Measurements from ENCODE around the gene COX4I1. TPM values are rescaled to one million over a fixed set of nuclear protein-coding genes. Genes with fewer than 3 reads are reported as not detected.

Gene COX4I1
- total and polyA plus RNA-seq, 9 of the 15 experiments (the other 6 are each of a cell fraction or from before 2014, with no cell fraction given), result 651 to 2,356 (median 1,032) TPM

- no peak for TF ChIP-seq ZBTB9 (CRISPR knock-in tag; IDR thresholded peaks at IDR 0.05)
- TF ChIP-seq RBM15 (IDR thresholded peaks at IDR 0.05; ENCODE audit: insufficient read depth, low read length), result no peak
- TF ChIP-seq E2F6 (IDR thresholded peaks at IDR 0.05; ENCODE audit: borderline replicate concordance in 1 of 2, extremely low read depth in 1 of 2, insufficient read depth in 1 of 2, insufficient read length in 1 of 2, low read depth in 1 of 2, low read length in 1 of 2, poor library complexity in 1 of 2, severe bottlenecking in 1 of 2), result no peak
- peak; percentile 42 for TF ChIP-seq HNRNPLL (IDR thresholded peaks at IDR 0.05; ENCODE audit: low read depth, low read length, poor library complexity, severe bottlenecking)
- TF ChIP-seq CHD4 (IDR thresholded peaks at IDR 0.05; ENCODE audit: insufficient read depth, insufficient replicate concordance, low read depth, low read length, poor library complexity, severe bottlenecking), result no peak
- TF ChIP-seq EWSR1 (IDR thresholded peaks at IDR 0.05; ENCODE audit: borderline replicate concordance, low read depth, partially characterized antibody), result no peak
- peak; percentile 74; the same call in 1 of the 2 replicates for TF ChIP-seq PHF8 (IDR thresholded peaks at IDR 0.05; ENCODE audit: borderline replicate concordance, low read length)
- no peak for TF ChIP-seq BCLAF1 (IDR thresholded peaks at IDR 0.05; ENCODE audit: borderline replicate concordance in 1 of 2, control insufficient read depth in 1 of 2, low read depth in 2 of 2, low read length in 1 of 2)
- no peak for TF ChIP-seq POLR2AphosphoS5 (IDR thresholded peaks at IDR 0.05; ENCODE audit: control insufficient read depth, insufficient read depth, low read depth, low read length)
- no peak for TF ChIP-seq CCNT2 (IDR thresholded peaks at IDR 0.05; ENCODE audit: borderline replicate concordance, extremely low read depth, insufficient read length, low read depth, low read length)
- no peak for TF ChIP-seq JUN (IDR thresholded peaks at IDR 0.05; ENCODE audit: borderline replicate concordance, low read depth, low read length)
- TF ChIP-seq JUN (CRISPR knock-in tag; IDR thresholded peaks at IDR 0.05; ENCODE audit: borderline replicate concordance), result no peak; the same call in 1 of the 2 replicates
- no peak for TF ChIP-seq NFE2 (IDR thresholded peaks at IDR 0.05; ENCODE audit: low read depth)
- no peak for TF ChIP-seq ETV5 (CRISPR knock-in tag; IDR thresholded peaks at IDR 0.05; ENCODE audit: low read depth)
- no peak for TF ChIP-seq MBD2 (IDR thresholded peaks at IDR 0.05; ENCODE audit: borderline replicate concordance, low read depth)
- no peak for TF ChIP-seq THAP12 (CRISPR knock-in tag; IDR thresholded peaks at IDR 0.05)
- TF ChIP-seq SMARCA4 (IDR thresholded peaks at IDR 0.05), result no peak
- TF ChIP-seq KAT8 (IDR thresholded peaks at IDR 0.05; ENCODE audit: low read depth), result no peak
Measured at GRCh38 chr16:85798901-85799496, 496 bp upstream of the COX4I1 start (continued).
